ENCODE measurements around the gene MACF1.
"Not testable (repeated sequence)": the region's sequence is repeated elsewhere in the genome, so short reads cannot be mapped to it uniquely, and the experiment has no call there.

Gene MACF1

DNA sequence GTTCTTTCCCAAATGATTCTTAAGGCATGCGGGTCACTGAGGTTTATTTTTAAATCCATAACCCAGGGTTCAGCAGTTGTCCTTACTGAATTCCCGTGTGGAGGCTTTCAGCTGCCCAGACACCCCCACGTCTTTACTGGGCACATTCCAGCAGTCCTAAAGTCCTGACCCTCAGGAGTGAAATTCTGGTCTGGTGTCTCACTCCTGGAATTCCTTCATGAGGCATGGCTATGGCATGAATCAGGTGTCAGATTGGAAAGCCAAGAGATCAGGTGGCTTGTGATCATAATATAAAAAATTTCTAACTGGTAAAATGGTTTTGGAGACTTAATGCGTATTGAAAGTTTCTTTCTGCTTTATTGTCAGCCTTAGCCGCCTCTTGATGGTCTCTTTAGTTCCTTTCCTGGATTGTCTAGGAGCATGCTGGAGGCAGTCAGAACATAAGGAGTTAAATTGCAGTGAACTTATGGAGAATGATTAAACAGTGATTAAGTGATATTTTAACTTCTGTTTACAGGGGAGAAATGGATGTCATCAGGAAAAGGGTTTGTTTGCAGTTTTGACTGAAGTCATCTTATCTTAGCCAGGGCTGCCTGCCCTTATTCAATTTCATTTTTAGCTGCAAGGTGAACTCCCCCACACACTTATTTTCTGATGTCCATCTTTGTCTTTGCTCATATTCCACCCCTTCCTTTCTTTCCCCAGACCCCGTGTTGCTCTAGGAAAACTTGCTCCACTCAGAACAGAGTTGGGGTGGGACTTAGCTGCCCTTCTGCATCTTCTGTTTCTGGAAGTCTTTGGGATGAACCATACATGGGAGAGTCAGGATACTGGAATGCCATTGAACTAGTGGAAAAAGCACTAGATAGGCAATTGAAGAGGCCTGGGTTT lies 25.7 kb upstream of the MACF1 start:
- no peak for DNase-seq

DNA sequence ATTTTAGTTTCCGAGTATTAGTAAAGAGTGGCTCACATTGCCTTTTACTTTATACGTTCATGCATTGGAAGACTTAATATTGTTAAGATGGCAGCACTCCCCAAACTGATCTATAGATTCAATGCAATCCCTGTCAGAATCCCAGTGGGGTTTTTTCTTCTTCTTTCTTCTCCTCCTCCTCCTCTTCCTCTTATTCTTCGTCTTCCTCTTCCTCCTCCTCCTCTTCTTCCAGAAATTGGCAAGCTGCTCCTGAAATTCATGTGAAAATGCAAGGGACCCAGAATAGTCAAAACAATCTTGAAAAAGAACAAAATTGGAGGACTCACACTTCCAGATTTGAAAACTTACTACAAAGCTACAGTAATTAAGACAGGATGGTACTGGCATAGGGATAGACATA lies 23.2 kb upstream of the MACF1 start:
- DNase-seq: no peak

DNA sequence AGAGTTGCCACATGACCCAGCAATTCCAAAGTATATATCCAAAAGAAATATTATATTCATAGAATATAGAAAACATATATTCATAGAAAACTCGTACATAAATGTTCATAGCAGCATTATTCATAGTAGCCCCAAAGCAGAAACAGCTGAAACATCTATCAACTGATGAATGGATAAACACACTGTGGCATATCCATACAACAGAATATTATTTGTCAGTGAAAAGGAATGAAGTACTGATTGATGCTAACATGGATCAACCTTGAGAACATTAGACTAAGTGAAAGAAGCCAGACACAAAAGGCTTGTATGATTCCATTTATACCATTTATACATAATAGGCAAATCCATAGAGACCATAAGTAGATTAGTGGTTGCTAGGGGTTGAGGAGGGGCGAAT lies 21.7 kb upstream of the MACF1 start:
- DNase-seq: no peak

DNA sequence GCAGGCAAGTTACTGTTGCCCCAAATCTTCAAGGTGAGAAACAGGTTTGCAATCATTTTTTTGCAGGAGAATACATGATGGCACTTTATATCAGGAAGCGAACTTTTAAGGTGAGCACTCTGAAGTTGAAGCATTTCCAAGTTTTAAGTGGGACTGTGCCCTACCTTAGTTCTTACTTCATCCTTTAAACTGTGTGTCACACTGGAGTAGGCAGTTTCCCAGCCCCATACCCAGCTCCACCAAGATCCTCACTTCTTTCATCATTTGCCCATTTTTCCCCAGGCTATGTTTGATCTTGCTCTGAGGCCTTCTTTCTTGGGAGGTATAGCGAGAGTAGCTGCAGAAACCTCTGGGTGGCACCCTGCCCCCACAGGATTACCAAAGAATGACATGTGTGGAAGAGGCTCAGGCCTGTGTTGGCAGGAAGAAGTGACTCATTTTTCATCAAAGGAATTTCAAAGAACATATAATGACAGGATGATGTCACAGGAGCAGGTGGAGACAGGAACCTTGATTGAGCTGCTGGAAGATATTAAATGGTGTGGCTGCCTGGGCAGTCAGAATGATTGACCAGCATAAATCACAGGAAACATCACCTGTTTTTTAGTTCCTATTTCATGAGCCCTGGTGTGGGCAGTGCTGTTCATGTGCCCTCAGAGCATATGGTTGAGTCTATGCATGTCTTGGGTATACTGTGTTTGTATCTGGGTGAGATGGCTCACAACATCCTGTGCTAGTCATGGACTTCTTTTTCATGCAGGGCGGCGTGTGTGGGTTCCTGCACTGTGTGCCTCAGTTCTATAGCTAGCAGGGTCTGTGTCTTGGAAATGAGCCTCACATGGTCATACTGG lies 20.8 kb upstream of the MACF1 start:
- DNase-seq: no peak

DNA sequence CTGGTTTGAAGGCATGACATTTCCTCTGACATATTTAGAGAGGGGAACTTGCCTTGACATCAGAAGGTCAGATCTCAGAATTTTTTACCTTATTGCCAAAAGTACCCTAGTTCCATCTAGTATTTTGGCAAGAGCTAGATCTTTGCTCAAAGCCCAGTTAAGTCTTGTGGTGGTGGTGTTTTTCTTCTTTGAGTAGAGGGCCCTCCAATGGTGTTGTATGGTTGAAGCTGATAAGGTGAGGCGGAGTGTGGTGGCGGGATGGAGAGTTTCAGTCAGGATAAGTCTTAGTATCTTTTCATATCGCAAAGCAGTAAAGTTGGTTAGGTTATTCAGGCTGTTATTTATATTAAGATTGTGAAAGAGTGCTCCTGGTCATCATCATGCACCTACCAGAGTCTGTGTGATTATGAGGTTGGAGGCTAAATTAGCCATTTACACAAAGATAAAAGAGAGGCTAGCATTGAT lies 20.1 kb upstream of the MACF1 start:
- DNase-seq: no peak

DNA sequence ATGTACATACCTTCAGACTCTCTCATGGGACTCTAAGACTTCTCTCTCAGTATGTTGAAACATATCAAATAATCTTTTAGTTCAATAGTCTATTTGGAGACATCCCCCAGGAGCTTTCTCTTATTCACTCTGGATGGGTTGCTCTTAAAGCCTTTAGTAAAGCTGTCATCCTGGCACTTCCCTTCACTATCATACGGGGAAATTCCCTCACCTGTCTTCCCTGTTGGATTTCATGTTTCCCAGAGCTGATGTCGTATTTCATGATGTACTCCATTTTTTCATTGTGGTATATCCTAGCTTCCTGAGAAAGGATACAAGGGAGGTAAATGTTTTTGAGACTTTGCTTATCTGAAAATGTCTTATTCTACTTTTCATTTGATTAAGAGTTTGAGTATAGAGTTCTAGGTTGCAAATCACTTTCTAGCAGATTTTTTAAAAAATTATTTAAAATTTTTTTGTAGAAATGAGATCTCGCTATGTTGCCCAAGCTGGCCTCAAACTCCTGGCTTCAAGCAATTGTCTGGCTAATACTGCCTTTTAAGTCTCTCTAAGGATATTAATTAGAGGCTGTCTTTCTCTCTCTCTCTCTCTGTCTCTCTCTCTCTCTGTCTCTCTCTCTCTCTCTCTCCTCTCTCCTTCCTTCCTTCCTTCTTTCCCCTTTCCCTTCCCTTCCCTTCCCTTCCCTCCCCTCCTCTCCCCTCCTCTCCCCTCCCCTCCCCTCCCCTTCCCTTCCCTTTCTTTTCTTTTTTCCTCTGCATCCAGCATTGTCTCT lies 17.0 kb upstream of the MACF1 start:
- no peak for DNase-seq

DNA sequence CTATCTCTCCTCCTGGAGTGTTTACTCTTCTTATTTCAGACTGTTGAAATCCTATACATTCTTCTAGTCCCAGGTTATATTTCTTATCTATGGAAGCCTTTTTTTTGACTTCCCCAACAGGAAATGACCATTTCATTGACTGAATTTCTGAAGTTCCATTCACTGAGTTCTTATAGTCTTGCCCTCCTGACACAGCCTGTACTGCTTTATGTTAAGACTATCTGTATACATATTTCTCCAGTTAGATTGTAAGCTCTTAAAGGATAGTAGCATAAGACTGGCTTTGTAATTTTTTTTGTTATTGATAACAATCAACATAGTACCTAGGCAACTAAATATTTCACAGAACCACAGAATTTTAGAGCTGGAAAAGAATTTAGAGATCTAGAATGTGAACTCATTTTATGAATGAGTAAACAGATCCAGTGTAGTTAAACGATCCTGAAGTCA lies 14.9 kb upstream of the MACF1 start:
- DNase-seq: no peak

DNA sequence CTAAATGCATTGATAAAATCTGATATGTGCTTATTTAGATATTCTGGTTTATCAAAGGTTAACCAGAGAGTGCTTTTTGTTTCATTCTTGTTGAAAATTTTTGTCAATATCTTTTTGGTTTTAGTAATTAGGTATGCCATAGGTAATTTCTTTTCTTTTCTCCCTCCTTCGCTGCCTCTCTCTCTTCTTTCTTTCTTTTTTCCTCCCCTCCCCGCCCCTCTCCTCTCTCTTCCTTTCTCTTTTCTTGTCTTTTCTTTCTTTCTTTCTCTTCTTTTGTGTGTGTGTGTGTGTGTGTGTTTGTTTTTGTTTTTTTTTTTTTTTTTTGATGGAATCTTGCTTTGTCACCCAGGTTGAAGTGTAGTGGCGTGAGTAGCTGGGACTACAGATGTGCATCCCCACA lies 14.4 kb upstream of the MACF1 start:
- DNase-seq: no peak

DNA sequence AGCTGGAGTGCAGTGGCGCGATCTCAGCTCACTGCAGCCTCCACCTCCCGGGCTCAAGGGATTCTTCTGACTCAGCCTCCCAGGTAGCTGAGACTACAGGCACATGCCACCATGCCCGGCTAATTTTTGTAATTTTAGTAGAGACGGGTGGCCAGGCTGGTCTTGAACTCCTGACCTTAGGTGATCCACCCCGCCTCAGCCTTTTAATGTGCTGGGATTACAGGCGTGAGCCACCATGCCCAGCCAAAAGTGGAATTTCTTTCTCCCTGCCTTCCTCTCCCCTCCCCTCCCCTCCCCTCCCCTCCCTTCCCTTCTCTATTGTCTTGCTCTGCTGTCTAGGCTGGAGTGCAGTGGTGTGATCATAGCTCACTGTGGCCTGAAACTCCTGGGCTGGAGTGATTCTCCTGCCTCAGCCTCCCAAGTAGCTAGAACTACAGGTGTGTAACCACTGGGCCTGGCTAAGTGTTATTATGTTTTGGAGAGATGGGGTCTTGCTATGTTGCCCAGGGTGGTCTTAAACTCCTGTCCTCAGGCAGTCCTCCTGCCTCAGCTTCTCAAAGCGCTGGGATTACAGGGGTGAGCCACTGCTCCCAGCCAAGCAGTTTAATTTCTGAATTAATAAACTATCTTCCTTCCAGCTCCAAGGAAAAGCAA lies 10.0 kb upstream of the MACF1 start:
- DNase-seq: no peak

DNA sequence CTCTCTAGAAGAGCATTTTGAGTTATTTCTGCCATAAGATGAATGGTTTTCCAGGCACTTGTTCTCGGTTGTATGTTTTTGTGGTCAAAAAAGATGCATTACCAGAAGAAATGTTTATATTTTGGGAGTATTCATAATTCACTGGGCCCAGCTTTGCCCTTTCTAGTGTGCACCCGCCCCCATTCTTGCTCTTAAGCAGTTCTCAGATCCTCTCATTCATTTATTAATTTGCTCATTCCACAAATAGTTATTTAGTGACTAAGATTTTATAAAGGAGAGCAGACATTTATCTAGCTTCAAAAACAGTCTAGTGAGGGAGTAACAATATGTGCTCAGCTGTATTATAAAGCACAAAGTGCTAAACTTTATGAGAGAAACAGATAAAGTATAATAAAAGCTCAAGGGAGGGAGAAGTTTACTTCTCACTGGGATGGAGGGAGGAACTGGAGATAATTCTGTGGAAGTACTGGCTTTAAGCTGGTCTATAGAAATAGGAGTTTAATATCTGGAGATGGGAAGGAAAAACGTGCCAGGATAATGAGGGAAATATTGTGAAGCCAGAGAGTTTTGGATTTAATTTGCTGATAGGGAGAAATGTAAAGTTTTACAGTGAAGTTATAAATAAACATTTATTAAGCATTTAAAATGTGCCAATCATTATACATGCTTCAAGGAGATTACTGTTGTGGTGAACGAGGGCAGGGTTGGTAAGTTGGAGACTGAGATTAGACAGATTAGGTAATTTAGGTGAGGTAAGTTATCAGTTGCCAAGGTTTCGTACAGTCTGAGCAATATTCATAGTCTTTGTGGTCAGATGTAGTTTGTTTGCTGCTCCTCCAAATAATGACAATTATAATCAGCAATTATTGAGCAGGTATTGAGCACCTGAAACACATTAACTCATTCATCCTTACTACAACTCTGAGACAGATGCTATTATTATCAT lies 9.1 kb upstream of the MACF1 start:
- no peak for DNase-seq

DNA sequence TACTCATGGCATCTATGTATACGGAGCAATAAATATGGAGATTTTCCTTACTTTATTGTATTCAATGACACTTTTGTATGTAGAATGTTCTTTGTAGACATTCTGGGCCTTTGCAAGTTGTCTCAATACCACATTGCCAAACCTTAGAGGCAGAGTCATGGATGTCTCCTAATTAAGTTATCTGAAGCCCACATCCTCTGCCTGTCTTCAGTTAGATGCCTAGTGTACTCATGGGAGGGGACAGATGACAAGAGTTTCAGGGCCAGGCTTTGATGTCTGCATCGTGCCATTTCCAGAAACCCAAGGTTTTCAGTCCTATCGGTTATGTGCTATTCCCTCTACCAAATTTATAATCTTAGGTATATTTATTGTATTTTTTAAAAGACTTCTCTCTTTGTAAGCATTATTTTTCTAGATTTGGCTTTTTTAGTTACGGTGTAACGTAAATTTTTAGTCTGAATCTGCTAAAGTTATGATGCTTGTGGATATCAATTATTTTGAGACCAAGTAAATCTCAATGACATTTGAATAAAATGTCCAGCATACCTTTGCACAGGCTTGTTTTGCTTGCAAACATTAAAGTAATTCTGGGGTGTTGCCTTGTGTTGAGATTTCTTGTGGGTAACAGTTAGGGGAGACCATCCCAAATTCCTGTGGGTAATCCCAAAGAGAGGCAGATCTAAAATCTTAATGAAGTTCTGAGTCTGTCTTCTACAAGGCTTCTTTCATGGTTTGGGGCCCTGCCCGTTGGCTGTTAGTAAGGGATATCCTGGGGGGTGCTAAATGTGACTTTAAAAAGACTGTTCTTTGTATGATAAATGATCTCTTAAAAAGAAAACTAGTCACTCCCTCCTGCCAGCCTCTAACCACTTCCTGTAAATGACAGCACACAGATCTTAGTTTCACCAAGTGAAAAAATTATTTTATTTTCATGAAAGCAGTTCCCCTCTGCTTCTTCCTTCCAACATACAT lies 8.0 kb upstream of the MACF1 start:
- no peak for DNase-seq

DNA sequence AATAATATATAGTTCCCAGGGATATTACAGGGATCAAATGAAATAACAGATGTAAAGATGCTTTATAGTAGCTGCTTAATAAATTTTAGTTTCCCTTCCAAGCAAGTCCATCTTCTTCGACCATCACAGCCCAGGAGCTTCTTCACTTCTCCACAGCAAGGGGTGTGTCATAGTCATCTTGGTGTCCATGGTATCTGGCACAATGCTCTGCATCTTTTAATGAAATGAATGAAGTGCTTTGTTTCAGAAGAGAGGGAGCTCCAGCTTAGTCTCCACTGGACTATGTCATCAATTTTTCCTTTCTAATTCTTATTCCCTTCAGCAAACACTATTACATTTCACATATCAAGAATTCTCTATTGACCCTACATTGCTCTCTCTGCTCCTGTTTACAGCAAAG lies 4.9 kb upstream of the MACF1 start:
- DNase-seq: no peak

DNA sequence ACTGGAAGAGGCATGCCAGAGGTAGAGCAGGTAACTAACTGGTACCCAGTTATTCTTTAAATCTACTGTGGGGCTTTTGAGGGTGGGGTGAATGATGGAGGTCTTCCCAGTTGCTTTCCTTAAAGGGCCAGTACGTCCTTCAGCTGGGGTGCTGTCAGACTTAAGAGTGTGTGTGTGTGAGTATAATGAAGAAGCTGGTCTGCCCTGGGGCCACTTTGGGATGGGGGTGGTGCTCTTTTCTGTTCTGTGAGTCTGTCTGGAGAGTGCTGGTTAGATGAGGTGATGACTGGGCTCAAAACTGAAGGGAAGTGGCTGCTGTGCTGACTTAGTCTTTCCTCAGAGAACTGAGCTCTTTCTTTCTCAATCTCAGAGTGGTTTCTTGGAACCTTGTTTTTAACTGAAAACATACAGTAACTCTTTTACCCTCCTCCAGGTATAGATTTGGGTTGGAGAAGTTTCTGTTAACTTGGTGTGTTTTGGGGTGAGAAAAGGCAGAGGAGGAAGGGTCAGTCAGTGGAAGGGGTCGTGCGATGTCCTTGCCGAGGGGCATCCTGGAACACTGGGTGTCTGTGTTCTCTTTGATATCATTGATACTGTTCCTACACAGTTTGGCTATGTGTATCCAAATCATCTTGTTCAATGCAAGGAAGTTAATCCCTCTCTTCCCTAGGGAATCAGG lies 746 bp downstream of the MACF1 start:
- no peak for DNase-seq

DNA sequence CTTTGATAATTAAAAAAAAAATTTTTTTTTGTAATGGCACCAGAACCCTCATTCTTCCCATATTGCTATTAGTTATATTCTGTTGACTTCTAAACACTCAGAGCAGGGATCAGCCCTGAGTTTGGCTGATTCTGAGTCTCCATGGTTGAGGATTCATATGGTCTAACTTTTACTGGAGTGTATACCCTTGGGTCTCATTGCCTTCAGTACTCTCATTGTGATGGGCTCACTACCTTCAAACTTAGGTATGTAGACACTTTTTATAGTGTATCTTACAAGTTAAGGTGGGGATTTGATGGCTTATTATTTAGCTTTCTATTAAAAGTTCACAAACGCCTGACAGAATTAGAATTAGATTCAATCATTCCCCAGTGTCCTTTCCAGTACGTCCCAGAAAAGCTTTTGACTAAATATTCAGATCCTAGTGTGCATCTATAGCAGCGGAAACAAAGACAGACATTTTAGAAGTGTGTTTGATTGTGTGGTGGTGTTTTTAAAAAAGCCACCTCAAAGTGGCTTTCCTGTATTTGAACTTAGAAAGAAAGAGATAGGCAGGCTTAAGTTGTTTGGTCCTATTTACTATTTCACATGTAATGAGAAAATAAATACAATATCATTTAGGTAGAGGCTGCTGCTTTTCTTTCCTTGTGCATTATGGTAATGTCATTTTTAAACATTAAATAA lies 1.4 kb downstream of the MACF1 start:
- no peak for DNase-seq

DNA sequence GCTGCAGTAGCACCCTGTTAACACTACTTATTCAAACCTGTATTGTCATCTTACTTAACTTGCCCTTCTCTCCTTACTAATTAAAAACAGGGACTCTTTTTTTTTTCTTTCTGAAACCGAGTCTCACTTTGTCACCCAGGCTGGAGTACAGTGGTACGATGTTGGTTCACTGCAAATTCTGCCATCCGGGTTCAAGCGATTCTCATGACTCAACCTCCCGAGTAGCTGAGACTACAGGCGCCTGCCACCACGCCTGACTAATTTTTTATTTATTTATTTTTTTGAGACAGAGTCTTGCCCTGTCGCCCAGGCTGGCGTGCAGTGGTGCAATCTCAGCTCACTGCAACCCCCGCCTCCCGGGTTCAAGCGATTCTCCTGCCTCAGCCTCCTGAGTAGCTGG lies 3.9 kb downstream of the MACF1 start:
- DNase-seq: not testable (repeated sequence)

DNA sequence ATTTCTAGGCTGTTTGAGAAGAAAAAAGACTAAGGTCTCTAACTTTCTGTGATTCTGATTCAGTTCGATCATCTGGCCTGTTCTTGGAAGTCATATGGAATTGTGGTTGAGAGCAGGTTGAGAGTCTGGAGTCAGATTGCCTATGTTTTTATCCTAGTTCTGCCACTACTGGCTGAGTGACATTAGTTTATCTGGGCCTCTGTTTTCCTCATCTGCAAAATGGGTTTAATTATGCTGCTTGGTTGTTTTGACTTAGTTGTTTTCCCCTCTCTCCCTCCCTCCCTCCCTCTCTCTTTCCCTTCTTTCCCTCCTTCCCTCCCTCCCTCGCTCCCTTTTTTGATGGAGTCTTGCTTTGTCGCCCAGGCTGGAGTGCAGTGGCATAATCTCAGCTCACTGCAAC lies 6.2 kb downstream of the MACF1 start:
- DNase-seq: no peak

DNA sequence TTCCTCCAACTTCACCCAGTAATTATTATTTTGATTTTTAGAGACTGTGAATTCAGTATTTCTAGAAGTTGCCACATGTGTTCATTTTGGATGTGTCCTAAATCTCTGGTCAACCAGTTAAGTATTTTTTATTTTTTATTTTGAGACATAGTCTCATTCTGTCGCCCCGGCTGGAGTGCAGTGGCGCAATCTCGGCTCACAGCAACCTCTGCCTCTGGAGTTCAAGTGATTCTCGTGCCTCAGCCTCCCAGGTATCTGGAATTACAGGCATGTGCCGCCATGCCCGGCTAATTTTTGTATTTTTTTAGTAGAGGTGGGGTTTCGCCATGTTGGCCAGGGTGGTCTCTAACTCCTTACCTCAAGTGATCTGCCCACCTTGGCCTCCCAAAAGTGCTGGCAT lies 8.0 kb downstream of the MACF1 start:
- no peak for DNase-seq

DNA sequence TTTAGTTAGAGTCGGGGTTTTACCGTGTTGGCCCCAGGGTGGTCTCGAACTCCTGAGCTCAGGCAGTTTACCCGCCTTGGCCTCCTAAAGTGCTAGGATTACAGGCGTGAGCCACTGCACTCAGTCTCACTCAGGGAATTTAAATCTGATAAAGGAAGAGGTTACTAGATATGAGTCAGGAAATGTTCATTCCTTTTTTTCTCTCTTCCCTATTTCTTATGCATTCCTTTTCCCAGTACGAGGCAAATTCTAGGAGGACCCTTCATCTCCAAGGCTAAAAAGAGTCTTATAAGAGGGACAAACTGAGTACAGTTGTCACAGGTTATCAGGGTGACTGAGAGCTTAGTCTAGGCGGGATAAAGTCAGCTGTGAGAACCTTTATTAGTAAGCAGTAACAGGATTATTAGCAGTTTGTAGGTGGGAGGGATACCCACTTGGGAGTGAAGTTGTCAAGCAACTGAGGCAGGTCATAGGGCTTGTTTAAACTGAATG lies 9.1 kb downstream of the MACF1 start:
- DNase-seq: no peak
